ENCODE results near the gene GALNT5.
"Not testable (repeated sequence)": the region's sequence is repeated elsewhere in the genome, so short reads cannot be mapped to it uniquely, and the experiment has no call there.

The GALNT5 gene

DNA sequence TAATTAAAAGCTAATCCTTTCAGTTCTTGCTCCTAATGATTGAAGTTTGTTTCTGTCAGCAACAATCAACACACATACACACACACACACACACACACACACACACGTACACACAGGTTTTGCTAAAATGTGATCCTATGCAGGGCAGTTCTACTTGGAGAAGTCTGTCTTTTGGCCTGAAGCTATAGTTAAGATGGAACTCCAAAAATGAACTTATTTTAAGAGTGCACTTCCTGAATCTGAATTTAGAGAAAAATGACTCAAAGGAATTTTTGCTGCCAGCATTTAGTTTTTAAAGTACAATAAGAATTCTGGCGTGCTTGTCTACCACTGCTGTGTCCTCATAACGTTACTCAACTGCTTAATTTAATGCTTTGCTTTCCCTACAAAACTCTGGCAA is 6.6 kb downstream of the GALNT5 start:
- Histone ChIP-seq H3K9ac (ENCODE audit: low read depth, low read length) (no peak overlapping the region), H3K27me3 (ENCODE audit: control insufficient read depth, insufficient read depth, low read length) (no peaks in the 10 kb centered on the region), H3K4me3 (ENCODE audit: low read depth, low read length) (no peak overlapping the region), H3K36me3 (ENCODE audit: control insufficient read depth, insufficient read depth, low read length) (no peaks in the 10 kb centered on the region), H3K4me1 (ENCODE audit: control insufficient read depth, insufficient read depth, low read length) (peaks cover 24% of the 10 kb centered on the region), H3K9me3 (ENCODE audit: control insufficient read depth, insufficient read depth, low read length) (no peaks in the 10 kb centered on the region), H3K27ac (ENCODE audit: low read depth, low read length) (no peak overlapping the region)

DNA sequence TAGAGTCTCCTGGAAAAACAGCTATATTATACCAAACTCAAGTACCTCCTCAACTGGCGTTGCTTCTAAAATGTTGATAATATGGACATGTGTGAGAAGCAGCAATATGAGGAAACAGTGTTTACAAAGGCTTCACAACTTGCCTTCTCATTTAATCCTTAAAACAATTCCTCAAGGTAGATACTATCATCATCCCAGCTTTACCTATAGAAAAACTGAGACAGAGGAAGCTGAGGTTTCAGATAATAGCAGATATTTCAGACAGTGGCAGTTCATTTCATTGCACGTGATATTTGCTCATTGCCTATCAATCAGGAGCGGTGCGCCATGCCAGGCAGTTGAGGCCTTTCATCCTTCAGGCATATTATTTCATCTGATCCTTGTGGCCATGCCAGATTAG is 8.3 kb downstream of the GALNT5 start:
- no peaks in the 10 kb centered on the region for H3K36me3 ChIP-seq (ENCODE audit: control insufficient read depth, insufficient read depth, low read length)
- H3K9me3 ChIP-seq (ENCODE audit: control insufficient read depth, insufficient read depth, low read length) = no peaks in the 10 kb centered on the region
- peaks cover 35% of the 10 kb centered on the region for H3K4me1 ChIP-seq (ENCODE audit: control insufficient read depth, insufficient read depth, low read length)
- H3K27ac ChIP-seq (ENCODE audit: low read depth, low read length) = no peak overlapping the region
- H3K27me3 ChIP-seq (ENCODE audit: control insufficient read depth, insufficient read depth, low read length) = no peaks in the 10 kb centered on the region
- no peak overlapping the region for H3K9ac ChIP-seq (ENCODE audit: low read depth, low read length)
- H3K4me3 ChIP-seq (ENCODE audit: low read depth, low read length) = no peak overlapping the region

DNA sequence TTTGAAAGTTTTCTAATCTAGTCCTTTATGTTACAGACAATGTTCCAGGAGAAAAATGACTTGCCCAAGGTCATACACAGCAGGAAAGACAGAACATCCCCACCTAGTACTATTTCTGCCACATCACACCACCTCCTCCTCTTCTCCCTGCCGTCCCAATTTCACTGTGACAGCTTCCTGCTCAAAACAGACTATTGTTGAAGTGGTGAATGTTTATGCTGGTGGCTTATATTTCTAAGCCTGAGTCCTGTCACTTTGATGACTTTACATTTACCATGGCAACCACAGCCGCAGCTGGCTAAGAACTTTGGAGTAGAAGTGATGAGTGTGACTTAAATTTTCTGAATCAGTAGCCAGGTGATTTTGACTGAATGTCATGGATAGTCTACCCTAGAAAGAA is 10.0 kb downstream of the GALNT5 start:
- no peaks in the 10 kb centered on the region for H3K36me3 ChIP-seq (ENCODE audit: control insufficient read depth, insufficient read depth, low read length)
- no peaks in the 10 kb centered on the region for H3K27me3 ChIP-seq (ENCODE audit: control insufficient read depth, insufficient read depth, low read length)
- H3K4me3 ChIP-seq (ENCODE audit: low read depth, low read length) = no peak overlapping the region
- no peak overlapping the region for H3K27ac ChIP-seq (ENCODE audit: low read depth, low read length)
- H3K9ac ChIP-seq (ENCODE audit: low read depth, low read length) = no peak overlapping the region
- no peaks in the 10 kb centered on the region for H3K9me3 ChIP-seq (ENCODE audit: control insufficient read depth, insufficient read depth, low read length)
- H3K4me1 ChIP-seq (ENCODE audit: control insufficient read depth, insufficient read depth, low read length) = peaks cover 35% of the 10 kb centered on the region

DNA sequence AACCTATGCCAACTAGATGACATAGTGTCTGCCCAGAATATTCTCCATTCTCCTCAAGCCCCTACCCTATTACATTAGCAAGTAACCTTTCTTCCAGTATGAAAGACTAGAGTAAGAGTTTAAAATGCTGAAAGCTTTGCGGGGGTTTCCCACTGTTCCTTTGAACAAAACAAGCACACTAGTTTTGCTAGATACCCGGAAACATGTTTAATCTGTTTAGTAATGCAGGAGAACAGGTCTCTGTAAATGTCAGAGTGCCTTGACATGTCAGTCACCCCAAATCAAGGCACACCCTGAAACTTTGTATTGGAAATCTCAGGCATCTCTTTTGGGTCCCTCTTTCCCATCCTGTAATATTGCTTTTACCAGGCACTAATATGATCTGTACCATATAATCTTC is 11.6 kb downstream of the GALNT5 start:
- H3K9me3 ChIP-seq (ENCODE audit: control insufficient read depth, insufficient read depth, low read length) = no peaks in the 10 kb centered on the region
- no peak overlapping the region for H3K9ac ChIP-seq (ENCODE audit: low read depth, low read length)
- H3K27ac ChIP-seq (ENCODE audit: low read depth, low read length) = no peak overlapping the region
- H3K27me3 ChIP-seq (ENCODE audit: control insufficient read depth, insufficient read depth, low read length) = no peaks in the 10 kb centered on the region
- peaks cover 28% of the 10 kb centered on the region for H3K4me1 ChIP-seq (ENCODE audit: control insufficient read depth, insufficient read depth, low read length)
- no peaks in the 10 kb centered on the region for H3K36me3 ChIP-seq (ENCODE audit: control insufficient read depth, insufficient read depth, low read length)
- no peak overlapping the region for H3K4me3 ChIP-seq (ENCODE audit: low read depth, low read length)

DNA sequence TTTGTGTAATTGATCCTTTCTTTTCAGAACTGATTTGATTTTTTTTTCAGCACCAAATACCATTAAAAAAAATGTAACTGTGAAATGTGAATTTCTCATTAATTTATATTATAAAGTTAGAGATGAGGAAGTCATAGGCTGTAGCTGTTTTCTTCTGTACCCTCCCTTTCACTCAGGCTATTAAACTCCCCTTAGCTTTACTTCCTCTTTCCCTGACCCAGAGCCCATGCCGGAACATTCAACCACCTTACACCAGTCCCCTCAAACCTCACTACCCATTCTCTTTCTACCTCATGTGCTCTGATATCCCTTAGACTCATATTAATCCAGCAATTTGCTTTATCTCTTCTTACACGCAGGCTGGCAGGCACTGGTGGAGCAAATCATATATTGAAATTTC is 12.4 kb downstream of the GALNT5 start:
- Histone ChIP-seq H3K4me3 (ENCODE audit: low read depth, low read length) (no peak overlapping the region), H3K9ac (ENCODE audit: low read depth, low read length) (no peak overlapping the region), H3K27me3 (ENCODE audit: control insufficient read depth, insufficient read depth, low read length) (no peaks in the 10 kb centered on the region), H3K36me3 (ENCODE audit: control insufficient read depth, insufficient read depth, low read length) (no peaks in the 10 kb centered on the region), H3K27ac (ENCODE audit: low read depth, low read length) (no peak overlapping the region), H3K4me1 (ENCODE audit: control insufficient read depth, insufficient read depth, low read length) (peaks cover 19% of the 10 kb centered on the region), H3K9me3 (ENCODE audit: control insufficient read depth, insufficient read depth, low read length) (no peaks in the 10 kb centered on the region)

DNA sequence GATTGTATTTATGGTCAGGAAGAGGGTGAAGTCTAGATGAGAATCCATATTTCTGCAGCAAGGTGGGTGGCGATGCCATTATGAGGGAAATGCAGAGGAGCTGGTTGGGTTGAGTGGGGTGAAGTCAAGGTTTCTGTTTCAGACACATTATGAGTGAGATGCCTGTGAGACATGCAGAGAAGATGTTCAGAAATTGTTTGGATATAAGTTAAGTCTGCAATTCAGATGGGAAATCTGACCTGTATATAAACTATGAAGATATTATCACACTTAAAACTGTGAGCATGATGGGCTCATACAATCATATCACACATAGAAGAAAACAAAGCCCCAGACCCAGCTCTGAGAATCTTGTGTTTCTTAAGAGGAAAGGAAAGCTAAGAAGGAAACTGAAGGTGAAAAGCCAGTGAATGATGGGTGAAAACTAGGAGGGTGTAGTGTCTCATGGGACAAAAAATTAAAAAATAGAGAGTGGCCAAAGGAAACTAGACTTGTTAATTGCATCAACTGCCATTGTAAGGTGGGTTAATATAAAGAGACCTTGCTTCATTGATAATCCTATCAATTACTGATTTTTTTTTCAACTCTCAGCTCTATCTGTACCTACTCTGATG is 14.2 kb downstream of the GALNT5 start:
- H3K27me3 ChIP-seq (ENCODE audit: control insufficient read depth, insufficient read depth, low read length) = no peaks in the 10 kb centered on the region
- no peaks in the 10 kb centered on the region for H3K36me3 ChIP-seq (ENCODE audit: control insufficient read depth, insufficient read depth, low read length)
- no peak overlapping the region for H3K9ac ChIP-seq (ENCODE audit: low read depth, low read length)
- H3K27ac ChIP-seq (ENCODE audit: low read depth, low read length) = no peak overlapping the region
- H3K9me3 ChIP-seq (ENCODE audit: control insufficient read depth, insufficient read depth, low read length) = no peaks in the 10 kb centered on the region
- peaks cover 15% of the 10 kb centered on the region for H3K4me1 ChIP-seq (ENCODE audit: control insufficient read depth, insufficient read depth, low read length)
- H3K4me3 ChIP-seq (ENCODE audit: low read depth, low read length) = no peak overlapping the region

DNA sequence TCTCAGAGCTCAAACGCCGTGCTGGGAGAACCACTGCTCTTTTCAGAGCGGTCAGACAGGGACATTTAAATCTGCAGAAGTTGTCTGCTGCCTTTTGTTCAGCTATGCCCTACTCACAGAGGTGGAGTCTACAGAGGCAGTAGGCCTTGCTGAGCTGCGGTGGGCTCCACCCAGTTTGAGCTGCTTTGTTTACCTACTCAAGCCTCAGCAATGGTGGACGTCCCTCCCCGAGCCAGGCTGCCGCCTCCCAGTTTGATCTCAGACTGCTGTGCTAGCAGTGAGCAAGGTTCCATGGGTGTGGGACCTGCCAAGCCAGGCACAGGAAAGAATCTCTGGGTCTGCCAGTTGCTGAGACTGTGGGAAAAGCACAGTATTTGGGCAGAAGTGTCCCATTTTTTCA is 21.8 kb downstream of the GALNT5 start:
- H3K27me3 ChIP-seq (ENCODE audit: control insufficient read depth, insufficient read depth, low read length); H3K4me3 ChIP-seq (ENCODE audit: low read depth, low read length); H3K9me3 ChIP-seq (ENCODE audit: control insufficient read depth, insufficient read depth, low read length); H3K9ac ChIP-seq (ENCODE audit: low read depth, low read length); H3K36me3 ChIP-seq (ENCODE audit: control insufficient read depth, insufficient read depth, low read length); H3K4me1 ChIP-seq (ENCODE audit: control insufficient read depth, insufficient read depth, low read length); H3K27ac ChIP-seq (ENCODE audit: low read depth, low read length): not testable (repeated sequence)

DNA sequence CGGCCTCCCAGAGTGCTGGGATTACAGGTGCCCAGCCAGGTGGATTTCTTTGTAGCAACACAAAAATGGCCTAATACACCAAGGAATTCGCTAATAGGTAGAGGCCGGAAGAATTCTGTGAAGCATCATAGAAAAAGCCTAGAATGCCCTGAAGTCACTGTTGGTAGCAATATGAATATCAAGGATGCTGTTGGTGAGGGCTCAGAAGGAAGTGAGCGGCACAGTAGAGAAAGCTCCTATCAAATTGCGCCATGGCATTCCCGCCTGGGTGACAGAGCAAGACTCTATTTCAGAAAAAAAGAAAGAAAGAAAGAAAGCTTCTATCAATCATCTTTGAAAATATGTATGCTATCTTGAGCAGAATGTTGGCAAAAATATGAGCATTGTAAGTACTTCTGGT is 23.8 kb downstream of the GALNT5 start:
- Histone ChIP-seq H3K4me1 (ENCODE audit: control insufficient read depth, insufficient read depth, low read length) (no peaks in the 10 kb centered on the region), H3K4me3 (ENCODE audit: low read depth, low read length) (no peak overlapping the region), H3K9ac (ENCODE audit: low read depth, low read length) (no peak overlapping the region), H3K36me3 (ENCODE audit: control insufficient read depth, insufficient read depth, low read length) (no peaks in the 10 kb centered on the region), H3K9me3 (ENCODE audit: control insufficient read depth, insufficient read depth, low read length) (no peaks in the 10 kb centered on the region), H3K27me3 (ENCODE audit: control insufficient read depth, insufficient read depth, low read length) (no peaks in the 10 kb centered on the region), H3K27ac (ENCODE audit: low read depth, low read length) (no peak overlapping the region)

DNA sequence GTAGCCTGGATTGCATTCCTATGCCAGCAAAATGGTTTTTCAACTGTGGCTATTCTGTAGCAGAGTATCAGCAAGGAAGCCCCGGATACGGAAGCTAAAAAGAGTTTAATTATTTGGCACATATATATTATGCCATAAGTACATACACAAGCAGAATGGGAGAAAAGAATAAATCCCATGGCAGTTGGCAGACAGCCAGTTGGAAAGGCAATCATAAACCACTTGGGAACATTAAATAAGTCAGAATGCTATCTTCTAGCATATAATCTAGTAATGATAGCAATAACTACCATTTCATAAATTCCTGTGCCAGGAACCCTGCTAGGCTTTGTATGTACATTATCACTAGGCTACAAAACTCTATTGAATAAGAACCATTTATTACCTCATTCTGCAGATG is 26.0 kb downstream of the GALNT5 start:
- no peaks in the 10 kb centered on the region for H3K36me3 ChIP-seq (ENCODE audit: control insufficient read depth, insufficient read depth, low read length)
- no peak overlapping the region for H3K9ac ChIP-seq (ENCODE audit: low read depth, low read length)
- no peaks in the 10 kb centered on the region for H3K4me1 ChIP-seq (ENCODE audit: control insufficient read depth, insufficient read depth, low read length)
- no peak overlapping the region for H3K4me3 ChIP-seq (ENCODE audit: low read depth, low read length)
- no peak overlapping the region for H3K27ac ChIP-seq (ENCODE audit: low read depth, low read length)
- H3K27me3 ChIP-seq (ENCODE audit: control insufficient read depth, insufficient read depth, low read length) = no peaks in the 10 kb centered on the region
- H3K9me3 ChIP-seq (ENCODE audit: control insufficient read depth, insufficient read depth, low read length) = no peaks in the 10 kb centered on the region

DNA sequence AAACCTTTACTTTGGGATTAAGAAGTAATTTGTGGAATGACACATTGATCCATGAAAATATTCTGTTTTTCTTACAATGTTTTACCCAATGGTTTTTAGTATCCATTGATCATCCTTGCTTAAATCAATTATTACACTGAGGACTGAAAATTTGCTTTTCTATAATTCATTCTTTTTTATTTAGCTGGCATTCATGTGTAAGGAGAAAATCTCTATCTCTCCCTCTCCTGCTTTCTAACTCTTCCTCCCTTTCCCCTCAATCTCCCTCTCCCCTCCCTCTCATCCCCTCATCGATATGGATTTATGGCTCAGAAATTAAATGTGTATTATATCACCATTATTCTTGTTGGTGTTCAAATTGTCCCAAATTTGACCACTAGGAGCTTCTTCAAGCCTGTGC is 29.7 kb downstream of the GALNT5 start:
- no peaks in the 10 kb centered on the region for H3K9me3 ChIP-seq (ENCODE audit: control insufficient read depth, insufficient read depth, low read length)
- H3K36me3 ChIP-seq (ENCODE audit: control insufficient read depth, insufficient read depth, low read length) = no peaks in the 10 kb centered on the region
- H3K4me3 ChIP-seq (ENCODE audit: low read depth, low read length) = no peak overlapping the region
- no peaks in the 10 kb centered on the region for H3K27me3 ChIP-seq (ENCODE audit: control insufficient read depth, insufficient read depth, low read length)
- H3K9ac ChIP-seq (ENCODE audit: low read depth, low read length) = no peak overlapping the region
- H3K4me1 ChIP-seq (ENCODE audit: control insufficient read depth, insufficient read depth, low read length) = no peaks in the 10 kb centered on the region
- H3K27ac ChIP-seq (ENCODE audit: low read depth, low read length) = no peak overlapping the region

DNA sequence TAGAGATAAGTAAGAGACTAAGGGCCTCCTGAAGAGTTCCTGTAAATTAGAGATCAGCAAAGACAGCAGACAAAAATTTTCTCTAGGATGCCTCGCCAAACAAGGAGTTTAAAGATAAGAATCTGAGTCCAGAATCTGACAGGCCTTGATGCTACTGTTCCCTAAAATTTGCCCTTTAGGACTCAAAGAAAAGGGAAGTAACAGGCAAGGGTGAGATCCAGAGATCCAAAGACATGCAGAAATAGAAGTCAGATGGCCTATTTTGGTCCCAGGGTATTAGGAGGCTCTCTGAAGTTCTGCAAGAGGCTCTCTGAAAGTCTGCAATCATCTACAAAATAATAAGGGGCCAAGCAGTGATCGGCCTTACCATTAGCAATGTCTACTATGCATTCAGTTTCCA is 33.0 kb downstream of the GALNT5 start:
- no peak overlapping the region for H3K9ac ChIP-seq (ENCODE audit: low read depth, low read length)
- no peak overlapping the region for H3K27ac ChIP-seq (ENCODE audit: low read depth, low read length)
- no peaks in the 10 kb centered on the region for H3K36me3 ChIP-seq (ENCODE audit: control insufficient read depth, insufficient read depth, low read length)
- no peaks in the 10 kb centered on the region for H3K27me3 ChIP-seq (ENCODE audit: control insufficient read depth, insufficient read depth, low read length)
- no peaks in the 10 kb centered on the region for H3K4me1 ChIP-seq (ENCODE audit: control insufficient read depth, insufficient read depth, low read length)
- no peak overlapping the region for H3K4me3 ChIP-seq (ENCODE audit: low read depth, low read length)
- H3K9me3 ChIP-seq (ENCODE audit: control insufficient read depth, insufficient read depth, low read length) = no peaks in the 10 kb centered on the region

DNA sequence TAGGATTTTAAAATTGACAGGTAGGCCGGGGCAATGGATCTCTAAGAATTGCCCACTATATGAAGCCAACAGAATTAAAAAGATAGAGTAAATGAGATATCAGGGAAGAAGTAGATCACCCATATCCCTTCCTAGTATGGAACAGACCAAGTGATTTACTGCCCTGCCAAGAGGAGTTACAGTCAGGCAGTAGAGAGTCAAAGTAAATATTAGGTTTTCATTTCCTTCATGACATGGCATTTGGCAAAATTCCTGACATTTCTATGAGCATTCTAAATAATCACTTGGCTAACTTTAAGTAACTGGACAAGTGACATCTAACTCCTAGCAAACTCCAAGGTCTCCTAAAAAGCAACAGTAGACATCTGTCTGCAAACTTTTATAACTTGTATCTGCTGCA is 33.5 kb downstream of the GALNT5 start:
- Histone ChIP-seq H3K36me3 (ENCODE audit: control insufficient read depth, insufficient read depth, low read length) (no peaks in the 10 kb centered on the region), H3K9me3 (ENCODE audit: control insufficient read depth, insufficient read depth, low read length) (no peaks in the 10 kb centered on the region), H3K9ac (ENCODE audit: low read depth, low read length) (no peak overlapping the region), H3K4me1 (ENCODE audit: control insufficient read depth, insufficient read depth, low read length) (no peaks in the 10 kb centered on the region), H3K27ac (ENCODE audit: low read depth, low read length) (no peak overlapping the region), H3K4me3 (ENCODE audit: low read depth, low read length) (no peak overlapping the region), H3K27me3 (ENCODE audit: control insufficient read depth, insufficient read depth, low read length) (no peaks in the 10 kb centered on the region)

All from HUES48 (cell line).